Activated CD4-positive, CD25-positive, alpha-beta regulatory T cell treated with anti-CD3 and anti-CD28 coated beads, Interleukin-2, amount 50 U/mL, for 72 hours (primary cell): ENCODE results near the gene PCDHA9.
"Not testable (repeated sequence)": the region's sequence is repeated elsewhere in the genome, so short reads cannot be mapped to it uniquely, and the experiment has no call there.

Source experiments
- DNase-seq: peaks from one replicate; pipeline ENCODE4 v3.0.0; 2021

The PCDHA9 gene

DNA sequence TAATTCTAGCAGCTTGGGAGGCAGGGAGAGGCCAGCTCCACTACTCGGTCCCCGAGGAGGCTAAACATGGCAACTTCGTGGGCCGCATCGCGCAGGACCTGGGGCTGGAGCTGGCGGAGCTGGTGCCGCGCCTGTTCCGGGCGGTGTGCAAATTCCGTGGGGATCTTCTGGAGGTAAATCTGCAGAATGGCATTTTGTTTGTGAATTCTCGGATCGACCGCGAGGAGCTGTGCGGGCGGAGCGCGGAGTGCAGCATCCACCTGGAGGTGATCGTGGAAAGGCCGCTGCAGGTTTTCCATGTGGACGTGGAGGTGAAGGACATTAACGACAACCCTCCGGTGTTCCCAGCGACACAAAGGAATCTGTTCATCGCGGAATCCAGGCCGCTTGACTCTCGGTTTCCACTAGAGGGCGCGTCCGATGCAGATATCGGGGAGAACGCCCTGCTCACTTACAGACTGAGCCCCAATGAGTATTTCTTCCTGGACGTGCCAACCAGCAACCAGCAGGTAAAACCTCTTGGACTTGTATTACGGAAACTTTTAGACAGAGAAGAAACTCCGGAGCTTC lies 13.7 kb upstream of the PCDHA9 start:
- not testable (repeated sequence) for DNase-seq

DNA sequence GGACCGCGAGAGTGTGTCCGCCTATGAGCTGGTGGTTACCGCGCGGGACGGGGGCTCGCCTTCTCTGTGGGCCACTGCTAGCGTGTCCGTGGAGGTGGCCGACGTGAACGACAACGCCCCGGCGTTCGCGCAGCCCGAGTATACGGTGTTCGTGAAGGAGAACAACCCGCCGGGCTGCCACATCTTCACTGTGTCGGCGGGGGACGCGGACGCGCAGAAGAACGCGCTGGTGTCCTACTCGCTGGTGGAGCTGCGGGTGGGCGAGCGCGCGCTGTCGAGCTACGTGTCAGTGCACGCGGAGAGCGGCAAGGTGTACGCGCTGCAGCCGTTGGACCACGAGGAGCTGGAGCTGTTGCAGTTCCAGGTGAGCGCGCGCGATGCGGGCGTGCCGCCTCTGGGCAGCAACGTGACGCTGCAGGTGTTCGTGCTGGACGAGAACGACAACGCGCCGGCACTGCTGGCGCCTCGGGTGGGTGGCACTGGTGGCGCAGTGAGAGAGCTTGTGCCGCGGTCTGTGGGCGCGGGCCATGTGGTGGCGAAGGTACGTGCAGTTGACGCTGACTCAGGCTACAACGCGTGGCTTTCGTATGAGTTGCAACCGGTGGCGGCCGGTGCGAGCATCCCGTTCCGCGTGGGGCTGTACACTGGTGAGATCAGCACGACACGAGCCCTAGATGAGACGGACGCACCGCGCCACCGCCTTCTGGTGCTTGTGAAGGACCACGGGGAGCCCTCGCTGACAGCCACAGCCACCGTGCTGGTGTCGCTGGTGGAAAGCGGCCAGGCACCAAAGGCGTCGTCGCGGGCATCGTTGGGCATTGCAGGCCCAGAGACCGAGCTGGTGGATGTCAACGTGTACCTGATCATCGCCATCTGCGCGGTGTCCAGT lies 12.3 kb upstream of the PCDHA9 start:
- no peak for DNase-seq

DNA sequence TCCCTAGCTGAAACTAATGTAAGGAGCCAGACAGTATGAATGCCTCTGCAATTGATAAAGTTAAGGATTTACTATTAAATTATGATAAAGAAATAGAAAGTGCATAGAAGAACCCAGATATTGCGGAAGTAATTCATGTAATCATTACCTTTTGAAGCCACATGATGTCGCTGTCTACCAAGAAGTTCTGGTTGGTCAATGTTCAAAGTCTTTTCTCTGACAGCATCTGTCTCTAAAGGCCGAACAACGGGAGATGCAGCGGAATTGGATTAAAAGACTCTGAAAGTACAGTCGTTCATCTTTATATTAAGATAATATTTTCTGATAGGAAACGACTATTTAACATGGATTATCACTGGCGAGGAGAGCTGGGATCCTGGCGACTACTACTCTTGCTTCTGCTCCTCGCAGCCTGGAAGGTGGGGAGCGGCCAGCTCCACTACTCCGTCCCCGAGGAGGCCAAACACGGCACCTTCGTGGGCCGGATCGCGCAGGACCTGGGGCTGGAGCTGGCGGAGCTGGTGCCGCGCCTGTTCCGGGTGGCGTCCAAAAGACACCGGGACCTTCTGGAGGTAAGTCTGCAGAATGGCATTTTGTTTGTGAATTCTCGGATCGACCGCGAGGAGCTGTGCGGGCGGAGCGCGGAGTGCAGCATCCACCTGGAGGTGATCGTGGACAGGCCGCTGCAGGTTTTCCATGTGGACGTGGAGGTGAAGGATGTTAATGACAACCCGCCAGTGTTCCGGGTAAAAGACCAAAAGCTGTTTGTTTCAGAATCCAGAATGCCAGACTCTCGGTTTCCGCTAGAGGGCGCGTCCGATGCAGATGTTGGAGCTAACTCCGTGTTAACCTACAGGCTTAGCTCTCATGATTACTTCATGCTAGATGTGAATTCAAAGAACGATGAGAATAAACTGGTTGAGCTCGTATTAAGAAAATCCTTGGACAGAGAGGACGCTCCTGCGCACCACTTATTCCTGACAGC lies 6.9 kb upstream of the PCDHA9 start, which contains the start of gene PCDHA8:
Gene PCDHA8, plus strand, starts transcription at position 210 of the 985 bp plus-strand sequence. Its CDS starts 135 bp downstream, at position 345.
- no peak for DNase-seq

DNA sequence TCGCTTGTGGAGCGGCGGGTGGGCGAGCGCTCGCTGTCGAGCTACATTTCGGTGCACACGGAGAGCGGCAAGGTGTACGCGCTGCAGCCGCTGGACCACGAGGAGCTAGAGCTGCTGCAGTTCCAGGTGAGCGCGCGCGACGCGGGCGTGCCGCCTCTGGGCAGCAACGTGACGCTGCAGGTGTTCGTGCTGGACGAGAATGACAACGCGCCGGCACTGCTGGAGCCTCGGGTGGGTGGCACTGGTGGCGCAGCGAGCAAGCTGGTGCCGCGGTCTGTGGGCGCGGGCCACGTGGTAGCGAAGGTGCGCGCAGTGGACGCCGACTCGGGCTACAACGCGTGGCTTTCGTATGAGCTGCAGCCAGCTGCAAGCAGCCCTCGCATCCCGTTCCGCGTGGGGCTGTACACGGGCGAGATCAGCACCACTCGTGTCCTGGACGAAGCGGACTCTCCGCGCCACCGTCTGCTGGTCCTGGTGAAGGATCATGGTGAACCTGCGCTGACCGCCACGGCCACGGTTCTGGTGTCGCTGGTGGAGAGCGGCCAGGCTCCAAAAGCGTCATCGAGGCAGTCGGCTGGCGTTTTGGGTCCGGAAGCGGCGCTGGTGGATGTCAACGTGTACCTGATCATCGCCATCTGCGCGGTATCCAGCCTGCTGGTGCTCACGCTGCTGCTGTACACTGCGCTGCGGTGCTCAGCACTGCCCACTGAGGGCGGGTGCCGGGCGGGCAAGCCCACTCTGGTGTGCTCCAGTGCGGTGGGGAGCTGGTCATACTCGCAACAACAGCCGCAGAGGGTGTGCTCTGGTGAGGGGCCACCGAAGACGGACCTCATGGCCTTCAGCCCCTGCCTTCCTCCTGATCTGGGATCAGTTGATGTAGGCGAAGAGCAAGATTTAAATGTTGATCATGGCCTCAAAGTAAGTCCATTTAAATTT lies 5.1 kb upstream of the PCDHA9 start:
- no peak for DNase-seq

DNA sequence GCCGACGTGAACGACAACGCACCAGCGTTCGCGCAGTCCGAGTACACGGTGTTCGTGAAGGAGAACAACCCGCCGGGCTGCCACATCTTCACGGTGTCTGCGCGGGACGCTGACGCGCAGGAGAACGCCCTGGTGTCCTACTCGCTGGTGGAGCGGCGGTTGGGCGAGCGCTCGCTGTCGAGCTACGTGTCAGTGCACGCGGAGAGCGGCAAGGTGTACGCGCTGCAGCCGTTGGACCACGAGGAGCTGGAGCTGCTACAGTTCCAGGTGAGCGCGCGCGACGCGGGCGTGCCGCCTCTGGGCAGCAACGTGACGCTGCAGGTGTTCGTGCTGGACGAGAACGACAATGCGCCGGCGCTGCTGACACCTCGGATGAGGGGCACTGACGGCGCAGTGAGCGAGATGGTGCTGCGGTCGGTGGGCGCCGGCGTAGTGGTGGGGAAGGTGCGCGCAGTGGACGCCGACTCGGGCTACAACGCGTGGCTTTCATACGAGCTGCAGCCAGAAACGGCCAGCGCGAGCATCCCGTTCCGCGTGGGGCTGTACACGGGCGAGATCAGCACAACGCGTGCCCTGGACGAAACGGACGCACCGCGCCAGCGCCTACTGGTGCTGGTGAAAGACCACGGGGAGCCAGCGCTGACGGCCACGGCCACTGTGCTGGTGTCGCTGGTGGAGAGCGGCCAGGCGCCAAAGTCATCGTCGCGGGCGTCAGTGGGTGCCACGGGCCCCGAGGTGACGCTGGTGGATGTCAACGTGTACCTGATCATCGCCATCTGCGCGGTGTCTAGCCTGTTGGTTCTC lies 1.9 kb downstream of the PCDHA9 start:
- not testable (repeated sequence) for DNase-seq

DNA sequence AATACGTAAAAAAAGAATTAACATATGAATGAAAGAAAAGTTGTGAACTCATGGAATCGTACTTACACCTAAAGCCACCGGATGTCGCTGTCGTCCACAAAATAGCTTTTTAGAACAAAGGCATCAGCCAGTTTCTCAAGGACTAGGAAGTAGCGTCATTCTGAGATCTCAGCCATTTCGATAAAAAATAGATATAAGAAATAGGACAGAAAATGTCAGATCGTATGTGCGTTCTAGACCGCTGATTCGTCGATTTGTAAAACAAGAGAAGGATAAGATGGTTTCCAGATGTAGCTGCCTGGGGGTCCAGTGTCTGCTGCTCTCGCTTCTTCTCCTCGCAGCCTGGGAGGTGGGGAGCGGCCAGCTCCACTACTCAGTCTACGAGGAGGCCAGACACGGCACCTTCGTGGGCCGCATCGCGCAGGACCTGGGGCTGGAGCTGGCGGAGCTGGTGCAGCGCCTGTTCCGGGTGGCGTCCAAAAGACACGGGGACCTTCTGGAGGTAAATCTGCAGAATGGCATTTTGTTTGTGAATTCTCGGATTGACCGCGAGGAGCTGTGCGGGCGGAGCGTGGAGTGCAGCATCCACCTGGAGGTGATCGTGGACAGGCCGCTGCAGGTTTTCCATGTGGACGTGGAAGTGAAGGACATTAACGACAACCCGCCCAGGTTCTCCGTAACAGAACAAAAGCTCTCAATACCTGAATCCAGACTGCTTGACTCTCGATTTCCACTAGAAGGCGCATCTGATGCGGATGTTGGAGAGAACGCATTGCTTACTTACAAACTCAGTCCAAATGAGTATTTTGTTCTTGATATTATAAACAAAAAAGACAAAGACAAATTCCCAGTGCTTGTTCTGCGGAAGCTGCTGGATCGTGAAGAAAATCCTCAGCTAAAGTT lies 7.8 kb downstream of the PCDHA9 start, which contains the start of gene PCDHA10:
Gene PCDHA10, plus strand, starts transcription at position 126 of the 903 bp plus-strand sequence. Its CDS starts 152 bp downstream, at position 278.
- DNase-seq, result no peak

DNA sequence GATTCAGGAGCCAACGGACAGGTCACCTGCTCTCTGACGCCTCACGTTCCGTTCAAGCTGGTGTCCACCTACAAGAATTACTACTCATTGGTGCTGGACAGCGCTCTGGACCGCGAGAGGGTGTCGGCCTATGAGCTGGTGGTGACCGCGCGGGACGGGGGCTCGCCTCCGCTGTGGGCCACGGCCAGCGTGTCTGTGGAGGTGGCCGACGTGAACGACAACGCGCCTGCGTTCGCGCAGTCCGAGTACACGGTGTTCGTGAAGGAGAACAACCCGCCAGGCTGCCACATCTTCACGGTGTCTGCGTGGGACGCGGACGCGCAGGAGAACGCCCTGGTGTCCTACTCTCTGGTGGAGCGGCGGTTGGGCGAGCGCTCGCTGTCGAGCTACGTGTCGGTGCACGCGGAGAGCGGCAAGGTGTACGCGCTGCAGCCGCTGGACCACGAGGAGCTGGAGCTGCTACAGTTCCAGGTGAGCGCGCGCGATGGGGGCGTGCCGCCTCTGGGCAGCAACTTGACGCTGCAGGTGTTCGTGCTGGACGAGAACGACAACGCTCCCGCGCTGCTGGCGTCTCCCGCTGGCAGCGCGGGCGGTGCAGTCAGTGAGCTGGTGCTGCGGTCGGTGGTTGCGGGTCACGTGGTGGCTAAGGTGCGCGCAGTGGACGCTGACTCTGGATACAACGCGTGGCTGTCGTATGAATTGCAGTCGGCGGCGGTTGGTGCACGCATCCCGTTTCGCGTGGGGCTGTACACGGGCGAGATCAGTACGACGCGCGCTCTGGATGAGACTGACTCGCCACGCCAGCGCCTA lies 9.2 kb downstream of the PCDHA9 start:
- DNase-seq, result no peak

DNA sequence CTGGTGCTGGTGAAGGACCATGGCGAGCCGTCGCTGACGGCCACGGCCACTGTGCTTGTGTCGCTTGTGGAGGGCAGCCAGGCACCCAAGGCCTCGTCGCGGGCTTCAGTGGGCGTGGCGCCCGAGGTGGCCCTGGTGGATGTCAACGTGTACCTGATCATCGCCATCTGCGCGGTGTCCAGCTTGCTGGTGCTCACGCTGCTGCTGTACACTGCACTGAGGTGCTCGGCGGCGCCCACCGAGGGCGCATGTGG lies 9.7 kb downstream of the PCDHA9 start:
- DNase-seq, result no peak

DNA sequence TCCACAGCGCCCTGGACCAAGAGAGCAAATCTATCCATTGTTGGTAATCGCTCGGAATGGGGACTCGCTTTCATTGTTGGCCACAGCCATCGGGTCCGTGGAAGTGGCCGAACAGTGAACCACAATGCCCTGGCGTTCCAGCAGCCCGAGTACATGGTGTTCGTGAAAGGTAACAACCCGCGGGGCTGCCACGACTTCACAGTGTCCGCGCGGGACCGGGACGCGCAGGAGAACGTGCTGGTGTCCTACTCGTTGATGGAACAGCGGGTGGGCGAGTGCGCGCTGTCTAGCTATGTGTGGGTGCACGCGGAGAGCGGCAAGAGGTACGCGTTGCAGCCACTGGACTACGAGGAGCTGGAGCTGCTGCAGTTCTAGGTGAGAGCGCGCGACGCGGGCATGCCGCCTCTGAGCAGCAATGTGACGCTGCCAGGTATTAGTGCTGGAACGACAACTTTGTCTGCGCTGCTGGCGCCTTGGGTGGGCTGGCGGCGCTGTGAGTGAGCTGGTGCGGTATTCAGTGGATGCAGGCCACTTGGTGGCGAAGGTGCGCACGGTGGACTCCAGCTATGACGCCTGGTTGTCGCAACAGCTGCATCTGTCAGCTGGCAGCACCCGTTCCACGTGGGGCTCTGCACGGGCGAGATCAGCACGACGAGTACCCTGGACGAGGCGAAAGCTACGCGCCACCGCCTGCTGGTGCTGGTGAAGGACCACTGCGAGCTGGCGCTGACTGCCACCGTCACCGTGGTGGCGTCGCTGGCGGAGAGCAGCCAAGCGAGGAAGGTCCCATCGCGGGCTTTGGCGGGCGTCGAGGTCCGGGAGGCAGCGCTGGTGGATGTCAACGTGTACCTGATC lies 14.5 kb downstream of the PCDHA9 start:
- no peak for DNase-seq

DNA sequence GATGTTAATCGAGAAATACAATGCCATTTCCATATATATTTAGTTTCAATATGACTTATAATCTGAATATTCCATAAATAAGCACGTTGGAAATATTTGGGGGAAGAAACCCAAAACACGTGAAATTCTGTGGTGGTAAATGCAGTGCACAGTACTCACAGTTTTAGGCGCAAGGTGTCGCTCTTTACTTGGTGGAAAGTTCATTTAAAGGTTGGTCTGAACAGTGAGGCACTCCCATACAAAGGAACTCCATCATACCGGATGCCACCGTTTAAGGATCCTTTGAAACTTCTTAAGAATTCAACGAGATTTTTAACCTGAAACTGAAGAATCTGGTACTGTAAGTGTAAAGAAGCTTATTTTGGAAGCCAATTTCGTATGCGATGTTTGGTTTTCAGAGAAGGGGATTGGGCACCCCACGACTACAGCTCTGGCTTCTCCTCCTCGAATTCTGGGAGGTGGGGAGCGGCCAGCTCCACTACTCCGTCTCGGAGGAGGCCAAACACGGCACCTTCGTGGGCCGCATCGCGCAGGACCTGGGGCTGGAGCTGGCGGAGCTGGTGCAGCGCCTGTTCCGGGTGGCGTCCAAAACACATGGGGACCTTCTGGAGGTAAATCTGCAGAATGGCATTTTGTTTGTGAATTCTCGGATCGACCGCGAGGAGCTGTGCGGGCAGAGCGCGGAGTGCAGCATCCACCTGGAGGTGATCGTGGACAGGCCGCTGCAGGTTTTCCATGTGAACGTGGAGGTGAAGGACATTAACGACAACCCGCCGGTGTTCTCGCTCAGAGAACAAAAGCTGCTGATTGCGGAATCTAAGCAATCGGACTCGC lies 20.8 kb downstream of the PCDHA9 start, which contains the start of gene PCDHA11:
Gene PCDHA11, plus strand, starts transcription at position 237 of the 834 bp plus-strand sequence. Its CDS starts 147 bp downstream, at position 384.
- DNase-seq, result no peak

DNA sequence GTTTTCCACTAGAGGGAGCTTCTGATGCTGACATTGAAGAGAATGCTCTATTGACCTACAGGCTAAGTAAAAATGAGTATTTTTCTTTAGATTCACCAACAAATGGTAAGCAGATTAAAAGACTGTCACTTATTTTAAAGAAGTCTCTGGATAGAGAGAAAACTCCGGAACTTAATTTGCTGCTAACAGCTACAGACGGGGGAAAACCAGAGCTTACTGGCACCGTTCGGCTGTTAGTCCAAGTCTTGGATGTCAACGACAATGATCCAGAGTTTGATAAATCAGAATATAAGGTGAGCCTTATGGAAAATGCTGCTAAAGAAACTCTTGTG lies 21.3 kb downstream of the PCDHA9 start:
- DNase-seq, result no peak

DNA sequence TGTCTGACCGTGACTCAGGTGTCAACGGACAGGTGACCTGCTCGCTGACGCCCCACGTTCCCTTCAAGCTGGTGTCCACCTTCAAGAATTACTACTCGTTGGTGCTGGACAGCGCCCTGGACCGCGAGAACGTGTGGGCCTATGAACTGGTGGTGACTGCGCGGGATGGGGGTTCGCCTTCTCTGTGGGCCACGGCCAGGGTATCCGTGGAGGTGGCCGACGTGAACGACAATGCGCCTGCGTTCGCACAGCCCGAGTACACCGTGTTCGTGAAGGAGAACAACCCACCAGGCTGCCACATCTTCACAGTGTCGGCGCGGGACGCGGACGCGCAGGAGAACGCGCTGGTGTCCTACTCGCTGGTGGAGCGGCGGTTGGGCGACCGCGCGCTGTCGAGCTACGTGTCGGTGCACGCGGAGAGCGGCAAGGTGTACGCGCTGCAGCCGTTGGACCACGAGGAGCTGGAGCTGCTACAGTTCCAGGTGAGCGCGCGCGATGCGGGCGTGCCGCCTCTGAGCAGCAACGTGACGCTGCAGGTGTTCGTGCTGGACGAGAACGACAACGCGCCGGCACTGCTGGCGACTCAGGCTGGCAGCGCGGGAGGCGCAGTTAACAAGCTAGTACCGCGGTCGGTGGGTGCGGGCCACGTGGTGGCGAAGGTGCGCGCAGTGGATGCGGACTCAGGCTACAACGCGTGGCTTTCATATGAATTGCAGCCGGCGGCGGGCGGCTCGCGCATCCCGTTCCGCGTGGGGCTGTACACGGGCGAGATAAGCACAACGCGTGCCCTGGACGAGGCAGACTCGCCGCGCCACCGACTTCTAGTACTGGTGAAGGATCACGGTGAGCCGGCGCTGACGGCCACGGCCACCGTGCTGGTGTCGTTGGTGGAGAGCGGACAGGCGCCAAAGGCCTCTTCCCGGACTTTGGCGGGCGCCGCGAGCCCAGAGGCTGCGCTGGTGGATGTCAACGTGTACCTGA lies 22.3 kb downstream of the PCDHA9 start:
- DNase-seq, result no peak

DNA sequence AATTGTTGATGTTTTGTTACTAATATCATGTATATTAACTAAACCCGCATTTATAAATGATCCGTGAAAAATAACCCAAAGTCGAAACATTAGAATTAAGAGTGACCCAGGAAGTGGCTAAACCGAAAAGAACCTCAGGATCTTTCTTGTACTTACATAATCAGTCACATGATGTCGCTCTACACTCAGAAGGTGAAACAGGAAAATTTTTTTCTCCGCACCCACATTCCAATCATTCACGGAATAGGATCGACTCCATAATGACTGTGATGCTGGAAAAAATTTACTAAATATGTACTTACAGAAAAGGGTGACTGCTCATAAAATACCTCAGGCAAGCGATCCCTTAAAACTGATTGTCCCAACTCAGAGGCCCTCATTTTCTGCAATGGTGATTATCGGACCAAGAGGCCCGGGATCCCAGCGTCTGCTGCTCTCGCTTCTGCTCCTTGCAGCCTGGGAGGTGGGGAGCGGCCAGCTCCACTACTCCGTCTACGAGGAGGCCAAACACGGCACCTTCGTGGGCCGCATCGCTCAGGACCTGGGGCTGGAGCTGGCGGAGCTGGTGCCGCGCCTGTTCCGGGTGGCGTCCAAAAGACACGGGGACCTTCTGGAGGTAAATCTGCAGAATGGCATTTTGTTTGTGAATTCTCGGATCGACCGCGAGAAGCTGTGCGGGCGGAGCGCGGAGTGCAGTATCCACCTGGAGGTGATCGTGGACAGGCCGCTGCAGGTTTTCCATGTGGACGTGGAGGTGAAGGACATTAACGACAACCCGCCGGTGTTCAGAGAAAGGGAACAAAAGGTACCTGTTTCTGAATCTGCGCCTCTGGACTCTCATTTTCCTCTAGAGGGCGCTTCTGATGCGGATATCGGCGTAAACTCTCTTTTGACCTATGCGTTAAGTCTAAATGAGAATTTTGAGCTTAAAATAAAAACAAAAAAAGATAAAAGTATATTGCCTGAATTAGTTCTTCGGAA lies 27.2 kb downstream of the PCDHA9 start, which contains the start of gene PCDHA12:
Gene PCDHA12, plus strand, starts transcription at position 224 of the 981 bp plus-strand sequence. Its CDS starts 165 bp downstream, at position 389.
- no peak for DNase-seq

DNA sequence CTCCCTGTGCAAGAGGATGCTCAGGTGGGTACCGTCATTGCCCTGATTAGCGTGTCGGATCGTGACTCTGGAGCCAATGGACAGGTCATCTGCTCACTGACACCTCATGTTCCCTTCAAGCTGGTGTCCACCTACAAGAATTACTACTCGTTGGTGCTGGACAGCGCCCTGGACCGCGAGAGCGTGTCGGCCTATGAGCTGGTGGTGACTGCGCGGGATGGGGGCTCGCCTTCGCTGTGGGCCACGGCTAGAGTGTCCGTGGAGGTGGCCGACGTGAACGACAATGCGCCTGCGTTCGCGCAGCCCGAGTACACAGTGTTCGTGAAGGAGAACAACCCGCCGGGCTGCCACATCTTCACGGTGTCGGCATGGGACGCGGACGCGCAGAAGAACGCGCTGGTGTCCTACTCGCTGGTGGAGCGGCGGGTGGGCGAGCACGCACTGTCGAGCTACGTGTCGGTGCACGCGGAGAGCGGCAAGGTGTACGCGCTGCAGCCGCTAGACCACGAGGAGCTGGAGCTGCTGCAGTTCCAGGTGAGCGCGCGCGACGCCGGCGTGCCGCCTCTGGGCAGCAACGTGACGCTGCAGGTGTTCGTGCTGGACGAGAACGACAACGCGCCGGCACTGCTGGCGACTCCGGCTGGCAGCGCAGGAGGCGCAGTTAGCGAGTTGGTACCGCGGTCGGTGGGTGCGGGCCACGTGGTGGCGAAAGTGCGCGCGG lies 28.5 kb downstream of the PCDHA9 start:
- not testable (repeated sequence) for DNase-seq
